HG03521 (cell line): ENCODE results near the gene C18orf63.
"Not testable (repeated sequence)": the region's sequence is repeated elsewhere in the genome, so short reads cannot be mapped to it uniquely, and the experiment has no call there.

Experiments
- ATAC-seq: cut with Tn5 transposase; IDR thresholded peaks from one replicate; pipeline ENCODE4 v1.9.1; 2021; ENCODE audit warnings: mild to moderate bottlenecking, moderate library complexity; ENCODE audit not compliant: unreplicated experiment

The C18orf63 gene

DNA sequence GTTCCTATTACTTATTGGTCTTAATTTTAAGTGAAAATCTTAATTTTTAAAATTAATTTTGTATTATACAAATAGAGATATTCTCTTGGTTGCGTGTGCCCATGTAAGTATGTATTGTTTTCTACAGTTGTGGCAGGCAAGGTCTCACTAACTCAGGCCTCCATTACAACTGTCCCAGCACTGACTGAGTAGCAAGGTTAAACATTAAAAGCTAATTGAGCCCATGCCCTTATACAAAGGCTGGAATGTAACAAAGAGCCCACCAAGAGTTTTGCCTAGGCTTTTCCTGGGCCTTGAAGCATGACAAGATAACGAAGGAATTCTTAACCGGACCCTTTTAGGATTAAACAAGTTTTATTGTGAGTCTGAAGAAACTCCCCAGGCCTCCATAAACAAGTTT is 11.2 kb downstream of the C18orf63 start:
- ATAC-seq, result not testable (repeated sequence)

DNA sequence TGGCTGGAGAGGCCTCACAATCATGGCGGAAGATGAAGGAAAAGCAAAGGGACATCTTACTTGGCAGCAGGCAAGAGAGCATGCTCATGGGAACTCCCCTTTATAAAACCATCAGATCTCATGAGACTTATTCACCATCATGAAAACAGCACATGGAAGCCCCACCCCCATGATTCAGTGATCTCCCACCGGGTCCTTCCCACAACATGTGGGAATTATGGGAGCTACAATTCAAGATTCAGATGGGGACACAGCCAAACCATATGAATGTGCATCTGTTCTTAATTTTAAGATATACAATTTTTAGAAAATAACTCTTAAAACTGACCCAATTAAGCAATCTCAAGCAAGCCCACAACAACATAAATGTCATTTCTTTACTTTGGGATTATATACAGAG is 12.6 kb downstream of the C18orf63 start:
- ATAC-seq, result no peak

DNA sequence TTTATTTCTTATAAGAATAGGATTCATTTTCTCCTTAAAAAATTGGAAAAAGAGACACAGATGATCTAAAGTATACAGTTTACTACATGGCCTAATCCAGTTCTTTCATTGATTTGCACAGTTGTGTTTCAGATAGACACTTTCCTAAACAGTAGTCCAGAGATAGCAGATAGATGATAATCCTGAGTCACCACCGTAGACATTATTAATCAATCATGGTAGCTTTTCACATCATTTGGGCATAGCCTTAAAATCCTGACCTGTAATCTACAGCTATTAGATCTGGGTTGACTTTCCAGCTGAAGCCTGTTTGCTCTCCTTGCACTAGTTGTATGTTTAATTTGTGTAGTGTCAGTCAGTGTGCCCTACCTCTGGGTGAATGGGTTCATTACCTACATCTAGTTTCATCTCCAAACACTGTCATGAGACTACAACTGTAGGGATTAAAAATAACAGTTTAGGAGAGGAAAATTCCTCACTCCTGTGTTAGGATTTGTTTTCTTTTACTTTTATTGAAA is 14.1 kb downstream of the C18orf63 start:
- ATAC-seq, result no peak

DNA sequence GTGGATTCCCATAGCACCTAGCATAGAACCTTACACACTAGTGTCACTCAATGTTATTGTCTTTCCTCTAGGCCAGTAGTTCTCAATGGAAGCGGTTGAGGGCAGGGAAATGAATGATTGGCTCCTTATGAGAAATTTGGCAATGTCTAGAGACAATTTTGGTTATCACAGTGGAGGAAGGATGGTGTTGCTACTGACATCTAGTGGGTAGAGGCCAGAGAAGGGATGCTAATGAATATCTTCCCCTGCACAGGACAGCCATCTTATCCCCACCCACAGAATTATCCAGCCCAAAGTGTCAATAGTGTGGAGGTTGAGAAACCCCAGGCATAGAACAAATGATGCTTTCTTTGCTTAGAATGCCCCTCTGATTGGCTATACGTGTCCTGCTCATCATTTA is 15.8 kb downstream of the C18orf63 start:
- ATAC-seq, result no peak

DNA sequence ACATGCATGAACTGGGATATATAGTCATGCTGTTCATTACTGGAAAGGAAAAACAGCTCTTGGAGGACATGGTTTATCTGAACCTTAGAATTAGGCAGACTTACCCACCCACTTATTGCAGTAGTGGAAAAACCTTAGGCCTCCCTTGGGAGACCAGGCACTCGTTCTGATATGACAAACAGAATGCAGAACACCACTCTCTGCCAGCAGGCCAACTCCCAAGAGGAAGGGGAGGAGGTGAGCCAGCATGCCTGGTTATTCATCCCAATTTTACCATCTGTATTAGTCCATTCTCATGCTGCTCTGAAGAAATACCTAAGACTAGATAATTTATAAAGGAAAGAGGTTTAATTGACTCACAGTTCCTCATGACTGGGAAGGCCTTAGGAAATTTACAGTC is 17.5 kb downstream of the C18orf63 start:
- no peak for ATAC-seq

DNA sequence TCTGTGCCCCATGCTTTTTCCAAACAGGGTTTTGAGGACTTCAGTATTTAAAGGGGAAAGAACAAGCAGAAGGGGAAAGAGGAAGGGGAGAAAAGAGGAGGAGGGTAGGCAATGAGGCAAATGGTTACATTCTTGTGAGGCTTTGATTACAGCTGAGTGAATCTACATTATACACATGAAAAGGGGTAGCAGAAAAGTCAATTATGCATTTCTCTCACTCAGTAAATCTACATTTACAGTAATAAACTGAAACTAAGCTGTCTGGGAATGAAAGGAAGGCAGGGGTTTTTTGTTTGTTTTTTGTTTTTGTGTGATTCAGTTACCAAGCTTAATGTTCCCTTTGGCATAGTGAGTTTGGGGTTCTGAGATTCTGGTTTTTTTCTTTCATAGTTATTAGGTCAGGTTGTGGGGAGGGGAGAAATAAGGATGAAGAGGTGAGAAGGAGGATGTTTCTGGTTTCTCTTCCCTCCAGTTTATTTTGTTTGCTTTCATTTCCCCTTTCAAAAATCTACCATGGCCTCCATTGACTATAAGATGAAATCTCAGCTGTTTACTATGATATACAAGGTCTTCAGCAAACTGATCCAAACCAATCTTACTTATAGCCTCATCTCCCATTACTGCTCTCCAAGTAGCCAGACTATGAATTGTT is 18.7 kb downstream of the C18orf63 start:
- no peak for ATAC-seq

DNA sequence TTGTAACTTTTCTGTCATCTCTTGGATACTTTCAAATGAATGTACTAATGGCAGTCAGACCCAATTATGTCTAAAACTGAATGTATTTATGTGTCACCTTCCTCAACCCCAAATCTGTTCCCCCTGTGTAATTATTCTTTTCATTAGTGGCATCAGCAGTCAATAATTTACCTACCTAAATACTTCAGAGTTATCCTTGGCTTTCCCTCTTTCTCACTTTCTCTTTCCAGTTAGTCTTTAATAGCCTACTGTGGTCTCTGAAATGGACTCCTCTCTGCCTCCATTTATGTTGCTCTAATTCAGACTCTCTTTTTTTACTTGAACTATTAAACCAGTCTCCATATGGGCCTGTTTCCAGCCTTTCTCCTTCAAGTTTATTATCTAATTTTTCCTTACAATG is 21.0 kb downstream of the C18orf63 start:
- no peak for ATAC-seq

DNA sequence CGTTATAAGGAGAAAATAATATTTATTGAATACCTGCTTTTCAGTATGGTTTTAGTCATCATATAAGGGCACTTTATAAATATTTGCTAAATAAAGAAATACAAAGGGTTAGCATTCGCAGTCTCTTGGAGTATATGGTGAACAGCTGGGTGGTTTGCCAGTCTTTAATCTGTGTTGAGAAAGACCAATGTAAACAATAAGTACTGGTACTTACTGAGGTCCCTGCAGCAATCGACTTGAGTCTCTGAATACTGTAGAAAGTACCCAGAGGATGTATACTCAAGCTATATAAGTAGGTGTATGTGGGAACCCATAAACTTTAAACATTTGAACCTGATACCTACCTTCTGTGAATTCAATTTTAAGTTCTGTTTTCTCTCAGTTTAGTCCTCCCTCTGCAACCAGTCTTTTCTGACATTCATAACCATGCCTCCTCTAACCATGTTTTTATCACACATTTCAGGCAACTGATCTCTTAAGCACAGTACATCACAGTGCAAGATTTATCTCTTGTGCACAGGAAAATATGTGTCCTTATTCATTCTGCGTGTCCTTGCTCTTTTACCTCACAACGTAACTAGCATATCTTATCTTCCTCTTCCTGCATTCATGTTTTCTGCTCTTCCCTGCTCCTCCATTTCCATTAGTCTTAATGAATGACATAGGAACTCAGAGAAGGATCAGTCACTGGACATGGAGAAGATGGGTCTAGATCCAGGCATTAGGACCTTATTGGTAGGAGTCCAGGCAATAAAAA is 21.7 kb downstream of the C18orf63 start:
- no peak for ATAC-seq

DNA sequence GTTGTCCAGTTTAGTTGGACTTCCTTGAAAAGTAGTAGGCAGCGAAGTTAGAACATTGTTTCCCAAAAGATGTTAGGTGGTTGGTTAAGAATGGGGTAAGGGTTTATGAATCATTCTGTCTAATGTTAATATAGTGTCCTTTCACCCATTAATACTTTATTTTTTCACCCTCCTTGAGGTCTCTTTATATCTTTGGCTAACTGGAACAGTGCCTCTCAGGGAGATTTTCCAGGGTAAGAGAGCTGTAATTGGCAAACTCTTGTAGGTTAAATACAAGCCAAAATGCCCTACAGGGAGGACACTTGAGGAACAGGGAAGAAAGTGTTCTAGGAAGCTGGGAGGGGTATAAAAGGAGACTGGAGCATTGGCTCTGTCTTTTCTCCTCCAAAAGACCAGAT is 22.3 kb downstream of the C18orf63 start:
- ATAC-seq, result no peak

DNA sequence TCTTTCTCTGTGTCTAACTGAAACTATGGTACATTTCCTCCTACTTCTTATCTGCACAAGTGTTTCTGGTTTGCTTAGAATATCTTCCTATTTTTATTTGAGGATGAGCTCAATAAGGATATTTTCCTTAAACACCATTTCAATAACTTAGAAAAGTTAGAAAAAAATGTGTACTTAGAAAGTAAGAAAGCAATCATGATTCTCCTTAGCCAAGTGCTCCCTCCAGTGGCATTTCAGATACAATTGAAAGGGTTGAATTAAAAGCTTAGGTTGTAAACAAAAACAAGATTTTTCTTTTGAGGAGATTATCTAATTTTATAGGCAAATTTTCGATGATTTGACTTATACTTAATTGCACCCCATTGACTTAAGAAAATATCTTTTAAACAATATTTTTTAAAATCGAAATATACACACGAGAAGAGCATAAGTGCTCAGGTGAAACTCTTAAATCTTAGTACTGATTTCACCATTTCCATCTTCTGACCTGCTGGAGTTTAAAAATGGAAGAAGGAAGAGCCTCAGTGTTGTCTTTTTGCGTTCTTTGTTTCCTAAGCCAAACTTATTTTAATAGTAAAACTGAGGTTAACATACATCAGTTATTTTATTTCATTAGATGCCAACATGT is 26.9 kb downstream of the C18orf63 start:
- ATAC-seq, result no peak

DNA sequence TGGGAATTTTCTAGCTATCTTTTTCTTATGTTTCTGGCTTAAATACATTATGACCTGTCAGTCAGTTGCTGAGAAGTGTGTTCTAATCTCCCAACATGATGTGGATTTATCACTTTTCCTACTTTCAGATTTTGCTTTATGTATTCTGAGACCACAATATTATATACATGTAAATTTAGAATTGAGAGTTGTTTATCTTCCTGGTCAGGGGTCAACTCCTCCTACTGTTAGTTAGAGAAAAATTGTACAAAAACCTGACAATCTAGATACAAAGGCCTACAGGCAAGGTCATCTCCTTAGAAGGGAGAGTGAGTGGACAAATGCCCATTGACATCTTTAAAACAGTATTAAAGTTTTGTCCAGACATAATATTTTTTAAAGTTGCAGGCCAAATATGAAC is 30.6 kb downstream of the C18orf63 start:
- no peak for ATAC-seq

DNA sequence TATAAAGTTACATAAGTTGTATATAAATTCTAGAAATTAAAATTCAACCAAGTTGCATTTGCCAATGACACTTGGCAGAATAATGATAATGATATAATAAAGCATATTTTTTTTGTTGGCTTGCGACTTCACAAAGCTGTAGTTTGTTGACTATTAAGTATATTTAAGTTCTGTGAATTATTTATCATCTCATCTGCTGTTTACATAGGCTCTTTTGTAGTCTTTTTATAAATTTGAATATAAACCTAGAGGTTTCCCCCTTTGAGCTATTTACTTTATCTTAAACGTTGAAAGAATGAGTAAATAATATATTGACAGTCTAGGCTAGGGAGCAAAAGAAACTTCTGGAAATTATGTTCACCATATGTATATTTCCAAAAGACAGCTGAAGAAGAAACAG is 32.9 kb downstream of the C18orf63 start:
- no peak for ATAC-seq

DNA sequence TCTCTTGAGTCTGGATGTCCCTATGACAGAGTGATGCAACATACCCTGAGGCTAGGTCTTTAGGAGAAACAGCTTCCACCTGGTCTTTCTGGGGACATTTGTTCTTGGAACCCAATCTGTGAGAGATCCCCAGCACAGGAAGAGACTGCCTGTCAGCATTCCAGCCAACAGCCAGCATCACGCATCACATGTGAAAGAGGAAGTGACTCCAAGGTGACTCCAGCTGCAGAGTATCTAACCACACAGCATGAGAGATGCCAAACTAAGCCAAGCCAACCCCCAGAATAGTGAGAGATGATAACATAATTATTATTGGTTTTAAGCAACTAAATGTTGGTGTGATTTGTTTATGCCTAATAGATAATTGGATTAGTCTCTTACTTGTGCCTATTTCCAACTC is 35.7 kb downstream of the C18orf63 start:
- no peak for ATAC-seq

DNA sequence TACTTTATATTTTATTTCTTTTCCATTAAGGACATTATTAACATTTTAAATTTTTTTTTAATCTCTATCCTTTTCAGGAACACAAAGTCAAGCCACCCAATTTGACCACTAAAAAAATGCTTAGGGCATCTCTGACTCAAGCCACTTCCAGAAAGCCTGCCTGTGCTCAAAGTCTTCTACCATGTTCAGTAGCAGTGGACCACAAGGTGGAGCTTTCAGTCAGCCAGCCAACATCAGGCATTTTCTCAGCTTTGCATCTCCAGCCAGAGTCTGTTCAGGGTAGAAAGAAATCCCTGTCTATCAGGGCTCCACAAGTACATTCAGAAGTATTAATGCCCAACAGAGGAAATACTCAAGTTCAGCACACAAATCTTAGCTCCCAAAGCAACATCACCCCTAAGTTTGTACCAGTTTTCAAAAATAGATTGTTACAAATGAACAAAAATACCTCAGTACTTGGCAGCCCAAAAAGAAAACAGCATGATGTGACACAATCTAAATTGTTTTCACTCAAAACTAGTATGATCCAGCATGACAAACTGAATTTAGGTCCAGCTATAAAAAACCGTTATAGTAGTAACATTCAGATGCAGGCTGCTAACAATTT is 37.6 kb downstream of the C18orf63 start:
- ATAC-seq, result peak; percentile 40

DNA sequence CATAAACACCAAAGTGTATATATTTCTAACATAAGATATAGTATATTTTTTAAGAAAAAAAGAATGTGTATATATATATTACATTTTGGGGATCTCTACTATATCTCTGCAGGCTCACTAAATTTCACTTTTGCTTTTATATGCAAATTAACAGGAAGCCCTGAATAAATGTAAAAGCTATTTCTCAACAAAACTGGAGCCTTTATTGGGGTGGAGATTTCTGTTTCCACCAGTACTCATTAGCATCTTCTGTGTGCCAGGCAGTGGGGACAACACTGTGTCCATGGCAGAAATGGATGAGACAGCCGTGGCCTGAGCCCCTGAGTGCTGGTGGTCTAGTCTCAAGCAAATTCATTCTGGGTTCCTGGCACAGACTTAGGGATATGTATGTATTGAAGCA is 41.3 kb downstream of the C18orf63 start:
- ATAC-seq, result no peak

DNA sequence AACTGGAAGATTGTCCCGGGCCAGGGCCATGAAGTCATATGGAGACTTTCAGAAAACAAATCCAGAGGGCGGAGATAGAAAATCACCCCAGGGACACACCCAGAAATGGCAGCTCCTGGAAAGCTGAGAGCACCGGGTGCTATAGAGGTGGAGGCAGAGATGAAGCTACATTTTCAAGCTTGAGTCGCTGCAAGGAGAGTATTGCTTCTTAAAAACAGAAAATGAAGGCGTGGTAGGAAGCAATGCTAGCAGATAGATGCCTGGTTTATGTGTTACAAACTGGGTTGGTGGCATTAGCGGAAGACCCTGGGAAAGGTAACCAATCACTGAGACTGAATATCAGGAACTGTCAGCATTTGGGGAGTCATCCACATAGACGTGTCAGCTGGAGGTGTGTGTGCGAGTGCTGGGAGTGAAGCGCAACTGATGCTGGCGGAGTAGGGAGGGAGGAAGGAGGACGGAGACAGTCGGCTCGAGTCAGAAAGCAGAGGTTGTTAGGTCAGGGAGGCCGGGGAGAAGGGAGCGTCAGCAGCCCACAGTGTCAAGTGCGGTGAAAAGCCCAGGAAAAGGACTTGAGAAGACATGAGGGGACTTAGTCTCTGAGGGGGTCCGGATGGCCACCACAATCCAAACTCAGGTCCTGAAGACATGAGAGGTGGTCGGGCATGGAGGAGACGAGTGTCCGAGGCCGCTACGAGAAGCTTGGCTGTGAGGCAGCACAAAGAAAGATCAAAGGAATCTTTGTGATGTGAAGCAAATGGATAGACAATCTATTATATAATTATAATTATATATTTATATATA is 45.4 kb downstream of the C18orf63 start:
- no peak for ATAC-seq

DNA sequence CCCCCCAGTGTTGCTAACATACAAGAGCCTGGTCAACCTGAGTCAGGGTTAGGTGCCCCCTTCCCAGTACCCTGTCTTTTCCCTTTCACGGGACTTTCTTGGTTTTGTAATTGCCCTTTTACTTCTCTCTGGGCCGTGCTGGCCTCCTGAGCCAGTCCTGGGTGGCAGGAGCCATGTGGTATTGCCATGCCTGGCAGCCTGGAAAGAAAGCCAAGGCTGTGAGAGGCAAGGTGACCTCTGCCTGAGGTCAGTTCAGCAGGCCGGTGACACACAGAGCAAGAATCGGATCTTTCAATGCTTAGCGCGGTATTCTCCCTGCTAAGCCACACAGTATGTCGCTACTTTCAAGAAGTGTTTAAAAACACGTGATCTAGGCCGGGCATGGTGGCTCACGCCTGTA is 52.3 kb downstream of the C18orf63 start:
- ATAC-seq, result no peak

DNA sequence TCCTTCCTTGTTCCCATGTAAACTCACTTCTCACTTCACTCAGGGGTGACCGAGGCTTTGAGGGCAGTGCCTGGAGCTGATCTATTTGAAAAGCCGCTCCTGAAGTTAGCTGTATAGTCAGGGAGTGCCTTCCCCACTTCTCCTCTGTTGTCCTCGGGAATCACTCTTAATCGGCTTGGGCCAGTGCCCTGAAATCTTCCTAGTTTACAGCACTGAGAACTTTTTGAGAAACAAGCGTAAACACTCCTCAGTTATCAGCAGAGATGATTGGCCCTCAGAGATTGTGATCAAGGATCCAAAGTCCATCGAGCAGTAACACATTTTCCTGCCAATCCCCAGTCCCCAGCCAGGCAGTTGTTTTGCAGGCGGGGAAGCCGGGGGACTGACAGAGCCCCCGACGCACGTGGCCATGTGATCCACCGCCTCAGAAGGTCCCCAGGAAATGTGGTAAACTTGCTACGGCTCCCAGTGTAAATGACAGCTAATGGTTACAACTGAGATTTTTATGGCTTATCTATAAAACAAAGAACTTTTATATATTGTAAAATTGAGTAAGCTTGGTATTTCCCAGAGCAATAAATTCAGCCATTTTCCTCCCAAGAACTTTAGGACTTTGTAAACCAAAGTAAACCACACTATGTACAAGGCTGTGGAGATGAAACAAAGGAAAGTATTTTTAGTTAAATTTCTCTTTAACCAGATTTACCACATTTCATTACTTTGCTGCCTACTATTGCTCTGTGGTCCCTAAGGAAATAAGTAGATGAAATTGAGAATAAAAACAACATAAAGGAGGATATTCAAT is 53.5 kb downstream of the C18orf63 start:
- ATAC-seq, result no peak

DNA sequence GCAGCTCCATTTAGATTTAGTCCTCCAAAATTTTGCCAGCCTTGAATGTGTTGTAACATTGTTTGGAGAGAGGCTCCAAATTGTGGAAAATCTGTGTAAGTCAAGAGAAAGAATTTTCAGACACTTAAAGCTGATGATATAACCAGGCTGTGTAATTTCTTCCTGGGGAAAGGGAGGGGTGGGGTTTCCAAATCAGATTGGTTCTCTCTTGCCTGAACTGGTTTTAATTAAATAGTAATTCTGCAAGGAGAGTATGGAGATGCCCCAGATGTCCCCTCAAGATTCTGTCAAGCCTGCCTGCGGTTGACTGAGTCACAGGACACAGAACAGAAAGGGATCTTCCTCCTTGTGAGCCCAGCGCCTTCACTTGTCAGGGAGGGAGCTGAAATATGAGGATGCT is 54.5 kb downstream of the C18orf63 start:
- ATAC-seq, result no peak

DNA sequence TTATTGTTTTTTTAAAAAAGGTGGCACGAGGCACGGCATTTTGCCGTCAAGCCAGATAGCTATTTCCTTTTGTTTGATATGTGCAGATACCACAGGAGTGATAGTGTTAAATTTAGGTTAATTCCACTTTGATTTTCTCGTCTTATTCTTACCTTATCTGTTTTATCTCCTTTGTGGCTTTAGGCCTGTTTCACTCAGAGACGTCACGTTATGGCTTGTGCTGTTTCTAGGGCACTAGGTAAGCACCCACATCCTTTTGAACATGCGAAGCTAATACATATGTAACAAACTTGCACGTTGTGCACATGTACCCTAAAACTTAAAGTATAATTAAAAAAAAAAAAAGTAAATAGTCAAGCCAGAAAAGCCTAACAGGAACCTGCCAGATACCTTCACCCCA is 57.8 kb downstream of the C18orf63 start:
- no peak for ATAC-seq
